Calu3 (cell line): ENCODE data around the gene CEP250. TPM values are rescaled to one million over a fixed set of nuclear protein-coding genes. Genes with fewer than 3 reads are reported as not detected.

Source experiments
- BruUV-seq: library from RNA; stranded (reverse); fragments of 400-500 nt; replicated peaks from 2 replicates; lab custom pipeline; 2021; lab: Mats Ljungman, UMichigan
- CTCF ChIA-PET: fragments of 300-600 bp; sonication (Branson Sonifier 250); formaldehyde crosslinking; loops from one replicate; lab custom pipeline; 2022; ENCODE audit warnings: antibody characterized with exemption; lab: Charles Lee
- DNase-seq: peaks from one replicate; pipeline ENCODE4 v3.0.0; 2022
- H3K27ac Mint-ChIP-seq: one replicate; pipeline ENCODE4 v1.8.0; 2022; ENCODE audit warnings: mixed read lengths; ENCODE audit not compliant: unreplicated experiment
- H3K27me3 Mint-ChIP-seq: one replicate; pipeline ENCODE4 v1.8.0; 2022; ENCODE audit warnings: mixed read lengths; ENCODE audit not compliant: unreplicated experiment
- H3K36me3 Mint-ChIP-seq: one replicate; pipeline ENCODE4 v1.8.0; 2022; ENCODE audit warnings: mild to moderate bottlenecking, moderate library complexity, mixed read lengths; ENCODE audit not compliant: insufficient read depth, unreplicated experiment
- H3K4me1 Mint-ChIP-seq: one replicate; pipeline ENCODE4 v1.8.0; 2022; ENCODE audit warnings: mild to moderate bottlenecking, low read depth, mixed read lengths; ENCODE audit not compliant: unreplicated experiment
- H3K4me3 Mint-ChIP-seq: one replicate; pipeline ENCODE4 v1.8.0; 2022; ENCODE audit warnings: mild to moderate bottlenecking, low read depth, moderate library complexity, mixed read lengths; ENCODE audit not compliant: unreplicated experiment
- H3K9me3 Mint-ChIP-seq: one replicate; pipeline ENCODE4 v1.8.0; 2022; ENCODE audit warnings: low read depth, mixed read lengths; ENCODE audit not compliant: unreplicated experiment
- intact Hi-C: fragments of 100-400 bp; cut with micrococcal nuclease; formaldehyde crosslinking; loops from one replicate; pipeline ENCODE4 v1.10.0; 2022; ENCODE audit not compliant: unreplicated experiment
- microRNA-seq: library from miRNA; unstranded; fragments of <30 nt; microRNA quantifications from one replicate; pipeline ENCODE4 v1.2.0, GENCODE V29; 2022
- total RNA-seq: library from RNA; stranded (reverse); gene quantifications from 2 replicates; pipeline ENCODE4 v1.2.3, GENCODE V29; 2022
- TF ChIP-seq, protein P1 (sequence below): fragments of 200-600 bp; IDR thresholded peaks from one replicate; pipeline ENCODE4 v1.8.0; 2022; ENCODE audit warnings: antibody characterized with exemption; ENCODE audit not compliant: unreplicated experiment

The CEP250 gene
- total RNA-seq, 1 experiment from 2014 or later = 61.0 TPM

DNA sequence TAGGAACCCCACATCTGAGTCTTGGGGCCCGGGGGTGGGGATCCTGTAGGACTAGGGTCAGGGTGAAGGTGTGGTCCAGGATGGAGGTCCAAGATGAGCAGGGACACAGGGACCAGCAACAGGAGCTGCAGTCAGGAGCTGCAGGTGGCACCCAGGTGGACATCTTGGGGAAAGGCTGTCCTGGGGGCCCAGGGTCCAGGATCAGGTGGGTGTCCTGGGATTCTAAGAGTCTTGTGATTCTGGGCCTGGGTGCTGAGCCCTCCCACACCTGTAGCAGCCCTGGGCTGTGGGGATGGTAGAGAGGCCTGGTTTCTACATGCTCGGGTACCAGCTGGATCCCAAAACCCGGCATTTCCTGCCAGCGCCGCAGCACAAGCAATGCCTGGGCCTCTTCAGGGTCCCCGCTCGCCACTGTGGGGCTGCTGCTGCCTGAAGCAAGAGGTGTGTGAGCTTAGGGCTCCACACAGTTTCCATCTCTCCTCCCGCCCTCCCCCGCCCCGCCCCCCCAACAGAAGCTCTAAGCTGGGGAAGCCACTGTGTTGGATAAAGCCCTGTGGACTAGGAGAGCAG lies 107.2 kb downstream of the CEP250 start:
- no TSS peak for BruUV-seq
- H3K9me3 Mint-ChIP-seq = no peaks in the 10 kb centered on the region
- CTCF ChIA-PET = interaction anchor here (0.7 kb wide), 1 partner anchor 423 kb away, joined by 7 read pairs; no protein-coding TSS in a partner anchor
- H3K27ac Mint-ChIP-seq = no peak overlapping the region
- TF ChIP-seq, protein P1, sequence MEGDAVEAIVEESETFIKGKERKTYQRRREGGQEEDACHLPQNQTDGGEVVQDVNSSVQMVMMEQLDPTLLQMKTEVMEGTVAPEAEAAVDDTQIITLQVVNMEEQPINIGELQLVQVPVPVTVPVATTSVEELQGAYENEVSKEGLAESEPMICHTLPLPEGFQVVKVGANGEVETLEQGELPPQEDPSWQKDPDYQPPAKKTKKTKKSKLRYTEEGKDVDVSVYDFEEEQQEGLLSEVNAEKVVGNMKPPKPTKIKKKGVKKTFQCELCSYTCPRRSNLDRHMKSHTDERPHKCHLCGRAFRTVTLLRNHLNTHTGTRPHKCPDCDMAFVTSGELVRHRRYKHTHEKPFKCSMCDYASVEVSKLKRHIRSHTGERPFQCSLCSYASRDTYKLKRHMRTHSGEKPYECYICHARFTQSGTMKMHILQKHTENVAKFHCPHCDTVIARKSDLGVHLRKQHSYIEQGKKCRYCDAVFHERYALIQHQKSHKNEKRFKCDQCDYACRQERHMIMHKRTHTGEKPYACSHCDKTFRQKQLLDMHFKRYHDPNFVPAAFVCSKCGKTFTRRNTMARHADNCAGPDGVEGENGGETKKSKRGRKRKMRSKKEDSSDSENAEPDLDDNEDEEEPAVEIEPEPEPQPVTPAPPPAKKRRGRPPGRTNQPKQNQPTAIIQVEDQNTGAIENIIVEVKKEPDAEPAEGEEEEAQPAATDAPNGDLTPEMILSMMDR = no peak
- H3K27me3 Mint-ChIP-seq = no peaks in the 10 kb centered on the region
- intact Hi-C loops = no loop called here
- no peak overlapping the region for H3K4me3 Mint-ChIP-seq
- no peak for DNase-seq
- H3K4me1 Mint-ChIP-seq = no peaks in the 10 kb centered on the region
- peaks cover 36% of the 10 kb centered on the region for H3K36me3 Mint-ChIP-seq

DNA sequence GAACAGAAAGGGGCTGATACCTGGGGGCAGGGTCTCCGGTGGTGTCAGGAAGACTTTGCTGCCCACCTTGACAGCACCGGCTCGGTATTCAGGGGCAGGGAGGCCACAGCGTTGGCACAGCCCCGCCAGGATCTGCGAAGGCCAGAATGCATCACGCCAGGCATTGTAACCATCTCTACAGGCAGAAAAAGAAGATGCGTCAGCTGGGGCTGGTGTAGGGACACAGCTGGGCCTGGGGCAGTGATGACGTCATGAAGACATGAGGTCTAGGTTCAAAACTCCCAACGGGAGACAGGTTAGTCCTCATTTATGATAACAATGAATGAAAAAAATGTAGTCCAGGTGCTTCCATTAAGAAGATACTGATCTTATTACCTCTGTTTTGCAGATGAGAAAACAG lies 108.4 kb downstream of the CEP250 start:
- CTCF ChIA-PET = interaction anchor here (0.7 kb wide), 2 partner anchors 29 to 100 kb away, joined by 4 to 5 read pairs; no protein-coding TSS in a partner anchor
- no peak overlapping the region for H3K27ac Mint-ChIP-seq
- BruUV-seq = no TSS peak
- no peaks in the 10 kb centered on the region for H3K9me3 Mint-ChIP-seq
- no peaks in the 10 kb centered on the region for H3K4me1 Mint-ChIP-seq
- H3K27me3 Mint-ChIP-seq = no peaks in the 10 kb centered on the region
- H3K4me3 Mint-ChIP-seq = no peak overlapping the region
- DNase-seq = no peak
- TF ChIP-seq, protein P1 = no peak
- peaks cover 30% of the 10 kb centered on the region for H3K36me3 Mint-ChIP-seq
- intact Hi-C loops = no loop called here

DNA sequence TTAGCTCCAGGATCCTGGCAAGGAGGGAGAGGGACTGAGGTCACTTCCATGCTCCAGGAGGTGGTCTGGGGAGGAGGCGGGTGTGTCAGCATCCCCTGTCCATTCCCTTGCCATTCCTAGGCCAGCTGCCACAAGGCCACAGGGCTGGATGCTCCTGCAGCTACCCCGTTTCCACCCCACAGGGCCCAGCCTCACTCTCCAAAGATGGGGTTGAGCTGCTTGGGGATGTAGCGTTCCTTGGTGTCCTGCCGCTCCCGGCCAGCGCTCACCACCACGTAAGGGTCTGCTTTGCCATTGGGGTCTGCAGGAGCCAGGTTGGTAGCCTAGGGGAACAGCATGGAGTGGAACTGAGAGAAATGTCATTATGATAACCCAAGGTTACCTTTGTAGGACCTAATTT lies 109.5 kb downstream of the CEP250 start:
- no peaks in the 10 kb centered on the region for H3K4me1 Mint-ChIP-seq
- intact Hi-C loops = no loop called here
- H3K4me3 Mint-ChIP-seq = no peak overlapping the region
- no peaks in the 10 kb centered on the region for H3K27me3 Mint-ChIP-seq
- TF ChIP-seq, protein P1 = no peak
- no peak overlapping the region for H3K27ac Mint-ChIP-seq
- H3K36me3 Mint-ChIP-seq = peaks cover 27% of the 10 kb centered on the region
- CTCF ChIA-PET = interaction anchor here (0.7 to 0.8 kb wide), 2 partner anchors 8 to 16 kb away, joined by 3 read pairs; no protein-coding TSS in a partner anchor
- BruUV-seq = no TSS peak
- DNase-seq = no peak
- no peaks in the 10 kb centered on the region for H3K9me3 Mint-ChIP-seq

DNA sequence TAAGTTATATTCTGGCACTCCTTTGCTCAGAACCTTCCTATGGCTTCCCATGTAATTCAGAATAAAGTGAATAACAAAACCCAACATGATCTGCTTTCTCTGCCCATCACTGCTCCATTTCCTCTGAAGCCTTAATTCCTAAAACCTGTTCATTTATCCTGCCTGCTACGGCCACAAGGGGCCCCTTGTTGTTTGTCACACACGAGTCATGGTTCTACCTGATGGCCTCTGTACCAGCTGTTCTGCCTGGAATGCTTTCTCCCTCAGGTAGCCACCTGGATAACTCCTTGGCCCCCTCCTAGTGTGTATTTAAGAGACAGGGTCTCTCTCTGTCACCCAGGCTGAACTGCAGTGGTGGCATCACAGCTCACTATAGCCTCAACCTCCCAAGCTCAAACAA lies 113.2 kb downstream of the CEP250 start:
- Mint-ChIP-seq H3K4me3 (no peak overlapping the region), H3K36me3 (peaks cover 18% of the 10 kb centered on the region), H3K27ac (no peak overlapping the region), H3K9me3 (no peaks in the 10 kb centered on the region), H3K4me1 (peaks cover 8% of the 10 kb centered on the region), H3K27me3 (no peaks in the 10 kb centered on the region)
- intact Hi-C loops = loop anchor here (2.0 kb wide), 2 partner anchors 50 to 94 kb away; no protein-coding TSS in a partner anchor
- DNase-seq = peak; percentile 62
- TF ChIP-seq, protein P1 = peak; percentile 74
- BruUV-seq = no TSS peak
- CTCF ChIA-PET = interaction anchor here (0.6 to 1.3 kb wide), 6 partner anchors 36 to 1489 kb away, joined by 3 to 14 read pairs (median 6); no protein-coding TSS in a partner anchor

Small RNA genes within 50 kb of the gene (microRNA-seq; reads per million reads assigned to microRNA genes)
- not detected for gene MIR1289-1

Other genes starting within 250 kb of the CEP250 start
- gene MMP24, start 228.9 kb upstream of the CEP250 start, total RNA-seq = 5.8 and 8.2 TPM in 2 replicates
- gene MMP24OS, start 177.5 kb upstream of the CEP250 start, total RNA-seq = 86.8 and 95.4 TPM in 2 replicates
- 271 and 317 TPM in 2 replicates for gene EIF6, start 170.8 kb upstream of the CEP250 start, total RNA-seq
- 0.12 TPM in 1 of 2 replicates, not detected in the other for gene FAM83C, start 163.2 kb upstream of the CEP250 start, total RNA-seq
- gene UQCC1, start 43.6 kb upstream of the CEP250 start, total RNA-seq = 70.4 and 75.9 TPM in 2 replicates
- not detected in 2 replicates for gene GDF5, start 17.4 kb upstream of the CEP250 start, total RNA-seq
- gene C20orf173, start 74.1 kb downstream of the CEP250 start, total RNA-seq = not detected in 2 replicates
- 392 and 411 TPM in 2 replicates for gene ERGIC3, start 86.5 kb downstream of the CEP250 start, total RNA-seq
- 7.7 and 15.9 TPM in 2 replicates for gene SPAG4, start 160.2 kb downstream of the CEP250 start, total RNA-seq
- 458 and 505 TPM in 2 replicates for gene CPNE1, start 209.3 kb downstream of the CEP250 start, total RNA-seq
- gene RBM12, start 209.3 kb downstream of the CEP250 start, total RNA-seq = 125 and 133 TPM in 2 replicates
- 44.6 and 53.0 TPM in 2 replicates for gene NFS1, start 243.8 kb downstream of the CEP250 start, total RNA-seq
- gene ROMO1, start 243.8 kb downstream of the CEP250 start, total RNA-seq = 230 and 267 TPM in 2 replicates